Activated T-cell treated with anti-CD3 and anti-CD28 coated beads, Interleukin-2, amount 50 U/mL, for 4 hours (primary cell): ENCODE measurements around the gene PPP1R3F. TPM values are rescaled to one million over a fixed set of nuclear protein-coding genes. Genes with fewer than 3 reads are reported as not detected.
A peak's percentile ranks its signal among the peaks of the same experiment; 100 is the strongest.
"Not testable (repeated sequence)": the region's sequence is repeated elsewhere in the genome, so short reads cannot be mapped to it uniquely, and the experiment has no call there.

ENCODE experiments used
- ATAC-seq, 2 donors: fragments of 200-7000 bp; cut with Tn5 transposase; one replicate each; pipeline ENCODE4 v1.10.0; 2021
- DNase-seq: peaks from one replicate; pipeline ENCODE4 v3.0.0-alpha.2; 2020
- H3K27me3 Mint-ChIP-seq: one replicate; pipeline ENCODE4 v1.8.0; 2021; ENCODE audit warnings: low read depth, mixed read lengths
- H3K36me3 Mint-ChIP-seq: one replicate; pipeline ENCODE4 v1.8.0; 2022; ENCODE audit warnings: mixed read lengths; ENCODE audit not compliant: insufficient read depth
- H3K4me1 Mint-ChIP-seq: one replicate; pipeline ENCODE4 v1.8.0; 2021; ENCODE audit warnings: low read depth, mixed read lengths
- H3K4me3 Mint-ChIP-seq: one replicate; pipeline ENCODE4 v1.8.0; 2021; ENCODE audit warnings: mild to moderate bottlenecking, moderate library complexity, mixed read lengths
- H3K9me3 Mint-ChIP-seq: one replicate; pipeline ENCODE4 v1.8.0; 2021; ENCODE audit warnings: mixed read lengths
- total RNA-seq, 3 donors: library from RNA; stranded (reverse); gene quantifications; one replicate each; pipeline ENCODE4 v1.2.1, GENCODE V29; 2021

The PPP1R3F gene
- total RNA-seq, 3 donors from 2014 or later, result 2.4 to 3.4 (median 3.1) TPM

DNA sequence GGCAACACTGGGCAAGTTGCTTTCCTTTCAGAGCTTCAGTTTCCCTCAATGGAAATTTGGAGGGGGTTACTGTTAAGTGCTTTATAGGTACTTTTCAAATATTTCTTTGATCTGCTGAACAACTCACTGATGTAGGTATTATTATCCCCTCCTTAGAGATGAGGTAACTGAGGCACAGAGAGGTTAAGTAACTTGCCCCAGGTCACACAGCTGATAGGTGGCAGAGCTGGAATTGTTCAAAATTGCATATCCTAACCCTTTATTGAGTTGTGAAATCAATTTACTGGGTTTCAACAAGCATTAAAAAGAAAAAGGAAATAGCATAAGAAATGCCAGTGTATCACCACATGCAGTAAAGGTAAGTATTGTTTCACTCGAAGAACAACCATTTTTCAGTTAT lies 6.6 kb downstream of the PPP1R3F start:
- no peak overlapping the region for H3K4me3 Mint-ChIP-seq
- H3K27me3 Mint-ChIP-seq, result no peaks in the 10 kb centered on the region
- peaks cover 4% of the 10 kb centered on the region for H3K36me3 Mint-ChIP-seq
- DNase-seq (no peak), ATAC-seq (no peak)
- H3K4me1 Mint-ChIP-seq, result peaks cover 91% of the 10 kb centered on the region
- H3K9me3 Mint-ChIP-seq, result no peaks in the 10 kb centered on the region

DNA sequence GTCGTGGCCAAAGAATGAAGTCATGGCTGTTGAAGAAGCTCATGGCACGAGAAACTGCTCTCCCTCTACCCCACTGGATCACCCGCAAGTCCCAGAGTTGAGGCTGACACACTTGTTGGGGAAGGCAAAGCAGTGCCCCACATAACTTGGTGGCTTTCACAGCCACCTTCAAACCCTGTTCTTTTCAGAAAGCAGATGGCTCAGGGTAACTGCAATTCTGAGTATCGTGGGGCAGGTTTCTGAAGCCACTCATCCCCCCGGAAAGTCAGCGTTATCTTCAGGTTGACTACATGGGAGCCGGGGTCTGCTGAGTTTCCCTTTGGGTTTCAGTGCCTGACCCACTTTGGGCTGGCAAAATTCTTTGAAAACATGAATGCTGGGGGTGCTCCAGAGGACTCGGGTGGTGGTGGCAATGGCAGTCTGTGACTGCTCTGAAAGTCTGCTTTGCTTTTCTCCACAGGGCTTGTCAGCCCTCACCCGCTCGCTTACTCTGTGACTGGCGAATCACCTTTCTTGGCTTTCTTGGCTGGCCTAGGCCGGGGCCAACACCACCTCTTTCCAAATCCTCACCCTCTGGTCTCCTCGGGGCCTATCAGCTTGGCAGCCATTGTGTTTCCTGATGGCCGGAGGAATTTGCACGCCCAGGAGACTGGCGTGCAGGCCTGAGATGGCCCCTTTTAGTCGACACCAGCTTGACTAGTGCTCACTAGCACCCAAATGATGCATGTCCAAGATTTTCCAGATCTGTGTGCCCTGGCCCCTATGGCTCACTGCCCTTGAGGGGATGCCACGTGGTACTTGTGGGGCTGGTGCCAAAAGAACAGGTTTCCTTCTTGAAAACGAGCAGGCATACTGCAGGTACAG lies 7.3 kb downstream of the PPP1R3F start:
- no peaks in the 10 kb centered on the region for H3K9me3 Mint-ChIP-seq
- DNase-seq, result peak; percentile 2
- peak overlapping the region; percentile 73 for H3K4me3 Mint-ChIP-seq
- H3K27me3 Mint-ChIP-seq, result no peaks in the 10 kb centered on the region
- peaks cover 3% of the 10 kb centered on the region for H3K36me3 Mint-ChIP-seq
- peaks cover 85% of the 10 kb centered on the region for H3K4me1 Mint-ChIP-seq
- ATAC-seq, result peak; percentile 16 to 27

DNA sequence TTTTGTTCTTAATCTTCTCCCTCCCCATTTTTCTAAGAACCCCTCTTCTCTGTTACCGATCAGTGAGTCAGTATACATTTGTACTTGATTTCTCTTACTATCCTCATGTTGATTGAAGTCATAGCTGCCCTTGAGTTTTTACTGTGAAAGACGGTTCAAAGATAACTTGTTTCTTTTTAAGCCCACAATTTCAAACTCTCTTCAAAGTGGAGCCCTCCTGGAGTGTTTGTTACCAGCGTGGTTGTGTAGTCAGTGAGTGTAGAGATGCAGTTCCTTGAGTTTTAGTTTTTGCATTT lies 7.9 kb downstream of the PPP1R3F start:
- Mint-ChIP-seq H3K27me3 (no peaks in the 10 kb centered on the region), H3K4me1 (peaks cover 85% of the 10 kb centered on the region), H3K9me3 (no peaks in the 10 kb centered on the region), H3K4me3 (peak overlapping the region; percentile 73), H3K36me3 (peaks cover 3% of the 10 kb centered on the region)
- peak; percentile 40 to 44 for ATAC-seq
- DNase-seq, result no peak

DNA sequence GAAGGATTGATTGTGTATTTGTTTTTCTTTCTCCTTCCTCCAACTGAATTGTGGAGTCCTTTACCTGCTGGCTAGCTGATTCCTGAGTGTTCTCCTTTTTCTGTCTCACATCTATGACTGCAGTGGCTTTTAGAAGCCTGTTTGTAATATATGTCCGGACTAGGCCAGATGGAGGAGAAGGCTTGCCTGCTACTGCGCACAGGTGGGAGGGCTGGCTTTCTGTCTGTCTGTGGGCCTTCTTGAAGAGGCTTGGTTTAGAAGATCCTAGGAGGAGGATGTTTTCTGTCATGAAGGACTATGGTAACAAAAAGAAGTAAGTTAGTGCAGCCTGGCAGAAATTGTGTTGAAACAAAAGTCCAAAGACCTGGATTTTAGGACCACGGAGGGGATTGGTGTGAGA lies 8.5 kb downstream of the PPP1R3F start:
- ATAC-seq, result no peak
- H3K27me3 Mint-ChIP-seq, result no peaks in the 10 kb centered on the region
- peaks cover 3% of the 10 kb centered on the region for H3K36me3 Mint-ChIP-seq
- DNase-seq, result no peak
- peak overlapping the region; percentile 14 for H3K4me3 Mint-ChIP-seq
- H3K9me3 Mint-ChIP-seq, result no peaks in the 10 kb centered on the region
- H3K4me1 Mint-ChIP-seq, result peaks cover 83% of the 10 kb centered on the region

DNA sequence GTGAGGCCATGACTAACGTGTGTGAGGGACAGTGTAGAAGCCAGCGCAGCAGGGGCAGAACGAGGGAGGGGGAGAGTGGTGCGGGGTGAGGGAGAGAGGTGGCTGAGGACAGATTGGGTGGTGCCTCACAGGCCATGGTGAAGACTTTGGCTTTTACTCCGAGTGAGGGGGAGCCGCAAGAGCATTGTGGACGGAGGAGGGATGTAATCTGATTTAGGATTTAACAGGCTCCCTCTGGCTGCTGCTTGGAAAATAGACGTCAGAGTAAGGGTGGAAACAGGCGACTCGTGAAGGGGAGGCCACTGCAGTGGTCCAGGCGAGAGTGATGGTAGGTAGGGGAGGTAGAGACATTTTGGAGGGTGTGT lies 13.0 kb downstream of the PPP1R3F start:
- DNase-seq, result no peak
- peaks cover 43% of the 10 kb centered on the region for H3K4me1 Mint-ChIP-seq
- ATAC-seq, result no peak
- H3K36me3 Mint-ChIP-seq, result no peaks in the 10 kb centered on the region
- no peaks in the 10 kb centered on the region for H3K9me3 Mint-ChIP-seq
- no peaks in the 10 kb centered on the region for H3K27me3 Mint-ChIP-seq
- no peak overlapping the region for H3K4me3 Mint-ChIP-seq

DNA sequence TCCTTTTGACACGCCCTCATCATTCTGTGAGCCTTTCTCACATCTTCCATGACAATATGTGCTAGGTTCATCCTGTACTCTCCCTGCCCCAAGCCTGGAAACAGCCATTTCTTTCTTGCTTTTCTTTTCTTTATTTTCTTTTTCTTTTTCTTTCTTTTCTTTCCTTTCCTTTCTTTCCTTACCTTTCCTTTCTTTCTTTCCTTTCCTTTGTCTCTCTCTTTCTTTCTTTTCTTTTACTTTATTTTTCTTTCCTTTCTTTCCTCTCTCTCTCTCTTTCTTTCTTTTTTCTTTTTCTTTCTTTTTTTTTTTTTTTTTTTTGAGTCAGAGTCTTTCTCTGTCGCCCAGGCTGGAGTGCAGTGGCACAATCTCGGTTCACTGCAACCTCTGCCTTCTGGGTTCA lies 14.6 kb downstream of the PPP1R3F start:
- ATAC-seq (no peak), DNase-seq (no peak)
- Mint-ChIP-seq H3K36me3 (no peaks in the 10 kb centered on the region), H3K4me3 (no peak overlapping the region), H3K27me3 (no peaks in the 10 kb centered on the region), H3K9me3 (no peaks in the 10 kb centered on the region), H3K4me1 (peaks cover 43% of the 10 kb centered on the region)

DNA sequence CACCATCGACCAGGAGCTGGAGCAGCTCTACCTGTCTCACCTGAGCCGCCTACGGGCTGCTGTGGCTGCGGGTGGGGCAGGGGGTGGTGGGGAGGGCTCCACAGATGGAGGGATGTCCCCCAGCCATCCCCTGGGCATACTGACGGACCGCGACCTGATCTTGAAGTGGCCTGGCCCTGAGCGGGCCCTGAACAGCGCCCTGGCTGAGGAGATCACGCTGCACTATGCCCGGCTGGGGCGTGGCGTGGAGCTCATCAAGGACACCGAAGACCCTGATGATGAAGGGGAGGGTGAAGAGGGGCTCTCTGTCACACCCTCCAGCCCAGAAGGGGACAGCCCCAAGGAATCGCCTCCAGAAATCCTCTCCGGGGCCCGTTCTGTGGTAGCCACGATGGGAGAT lies 16.5 kb downstream of the PPP1R3F start:
- Mint-ChIP-seq H3K4me1 (peaks cover 34% of the 10 kb centered on the region), H3K27me3 (no peaks in the 10 kb centered on the region), H3K4me3 (no peak overlapping the region), H3K36me3 (no peaks in the 10 kb centered on the region), H3K9me3 (no peaks in the 10 kb centered on the region)
- DNase-seq (no peak), ATAC-seq (no peak)

GRCh38 chrX:49286581-49286980 lies 17.0 kb downstream of the PPP1R3F start:
- no peak for ATAC-seq
- no peaks in the 10 kb centered on the region for H3K9me3 Mint-ChIP-seq
- H3K4me3 Mint-ChIP-seq, result no peak overlapping the region
- H3K4me1 Mint-ChIP-seq, result peaks cover 33% of the 10 kb centered on the region
- no peaks in the 10 kb centered on the region for H3K27me3 Mint-ChIP-seq
- no peaks in the 10 kb centered on the region for H3K36me3 Mint-ChIP-seq
- DNase-seq, result no peak

DNA sequence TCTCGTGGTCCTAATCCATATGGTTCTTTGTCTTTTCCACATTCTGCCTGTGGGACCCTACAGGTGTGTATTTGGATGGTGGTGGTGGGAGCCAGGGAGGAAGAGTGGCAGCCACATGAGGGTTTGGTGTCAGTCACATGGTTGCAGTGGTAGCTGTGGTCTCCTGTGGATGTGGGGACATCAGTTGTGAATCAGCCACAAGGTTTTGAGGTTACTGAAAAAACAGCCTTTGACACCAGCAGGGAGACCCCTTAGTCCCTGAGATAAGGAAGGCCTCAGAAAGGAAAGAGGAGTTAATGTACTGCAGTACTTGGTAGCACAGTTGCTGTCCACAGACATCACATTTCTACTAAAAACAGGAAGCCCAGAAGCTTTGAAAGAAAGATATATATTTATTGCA lies 18.1 kb downstream of the PPP1R3F start:
- Mint-ChIP-seq H3K27me3 (no peaks in the 10 kb centered on the region), H3K36me3 (no peaks in the 10 kb centered on the region), H3K9me3 (no peaks in the 10 kb centered on the region), H3K4me1 (peaks cover 35% of the 10 kb centered on the region), H3K4me3 (no peak overlapping the region)
- ATAC-seq, result no peak
- no peak for DNase-seq

- Mint-ChIP-seq H3K9me3 (no peaks in the 10 kb centered on the region), H3K27me3 (no peaks in the 10 kb centered on the region), H3K36me3 (no peaks in the 10 kb centered on the region), H3K4me3 (no peak overlapping the region), H3K4me1 (peaks cover 35% of the 10 kb centered on the region)
- ATAC-seq (no peak), DNase-seq (no peak)
Observed at GRCh38 chrX:49290215-49290614, 20.6 kb downstream of the PPP1R3F start.

GRCh38 chrX:49291615-49292337 lies 22.2 kb downstream of the PPP1R3F start:
- Mint-ChIP-seq H3K4me1 (peaks cover 35% of the 10 kb centered on the region), H3K9me3 (no peaks in the 10 kb centered on the region), H3K4me3 (no peak overlapping the region), H3K27me3 (no peaks in the 10 kb centered on the region), H3K36me3 (no peaks in the 10 kb centered on the region)
- peak; percentile 66 for DNase-seq
- peak; percentile 77 for ATAC-seq

- peaks cover 31% of the 10 kb centered on the region for H3K4me1 Mint-ChIP-seq
- no peaks in the 10 kb centered on the region for H3K36me3 Mint-ChIP-seq
- no peak for DNase-seq
- no peak overlapping the region for H3K4me3 Mint-ChIP-seq
- no peaks in the 10 kb centered on the region for H3K9me3 Mint-ChIP-seq
- ATAC-seq, result peak; percentile 55 to 58
- H3K27me3 Mint-ChIP-seq, result no peaks in the 10 kb centered on the region
Observed at GRCh38 chrX:49292400-49293362, 23.1 kb downstream of the PPP1R3F start.

DNA sequence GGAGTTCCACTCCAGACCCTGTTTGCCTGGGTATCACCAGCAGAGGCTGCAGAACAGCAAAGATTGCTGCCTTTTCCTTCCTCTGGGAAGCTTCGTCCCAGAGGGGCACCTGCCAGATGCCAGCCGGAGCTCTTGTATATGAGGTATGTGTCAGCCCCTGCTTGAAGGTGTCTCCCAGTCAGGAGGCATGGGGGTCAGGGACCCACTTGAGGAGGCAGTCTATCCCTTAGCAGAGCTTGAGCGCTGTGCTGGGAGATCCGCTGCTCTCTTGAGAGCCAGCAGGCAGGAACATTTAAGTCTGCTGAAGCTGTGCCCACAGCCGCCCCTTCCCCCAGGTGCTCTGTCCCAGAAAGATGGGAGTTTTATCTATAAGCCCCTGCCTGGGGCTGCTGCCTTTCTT lies 29.7 kb downstream of the PPP1R3F start:
- H3K4me3 Mint-ChIP-seq, ATAC-seq, H3K9me3 Mint-ChIP-seq, H3K4me1 Mint-ChIP-seq, DNase-seq, H3K27me3 Mint-ChIP-seq, H3K36me3 Mint-ChIP-seq: not testable (repeated sequence)

DNA sequence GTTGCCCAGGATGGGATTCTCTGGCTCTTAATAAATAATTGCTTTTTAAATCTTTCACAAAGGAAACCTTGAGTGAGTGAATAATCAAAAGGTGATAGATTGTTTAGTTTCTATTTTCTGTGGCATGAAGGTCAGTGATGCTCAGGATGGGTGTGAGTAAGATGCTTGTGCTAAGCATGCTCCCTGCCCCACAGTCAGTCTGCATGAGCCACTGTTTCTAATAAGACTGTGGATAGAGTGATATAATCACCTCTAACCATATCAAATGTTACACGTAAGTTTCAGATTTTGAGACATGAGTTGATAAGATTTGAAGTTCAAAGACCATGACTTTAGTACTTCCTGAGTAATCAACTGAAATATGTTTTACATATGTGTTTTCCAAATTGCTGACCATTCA lies 31.1 kb downstream of the PPP1R3F start:
- DNase-seq, result no peak
- no peaks in the 10 kb centered on the region for H3K9me3 Mint-ChIP-seq
- no peak overlapping the region for H3K4me3 Mint-ChIP-seq
- no peaks in the 10 kb centered on the region for H3K36me3 Mint-ChIP-seq
- no peaks in the 10 kb centered on the region for H3K4me1 Mint-ChIP-seq
- H3K27me3 Mint-ChIP-seq, result no peaks in the 10 kb centered on the region
- no peak for ATAC-seq
